A549 (cell line): ENCODE data around the gene INO80. TPM values are rescaled to one million over a fixed set of nuclear protein-coding genes. Genes with fewer than 3 reads are reported as not detected.

Experiments
- BHLHE40 ChIP-seq: IDR thresholded peaks from 2 replicates; pipeline ENCODE4 v1.6.1; 2012; ENCODE audit warnings: low read depth, low read length, inconsistent platforms
- CEBPB ChIP-seq, 2 experiments: fragments of >200 bp in 1 of 2; sonication (Bioruptor Twin) in 1 of 2; formaldehyde crosslinking in 1 of 2; IDR thresholded peaks; 2 replicates each; pipeline ENCODE4 v1.6.1; 2012 to 2016
- CTCF ChIP-seq: fragments of >200 bp; sonication (Bioruptor Twin); formaldehyde crosslinking; IDR thresholded peaks from 3 replicates; pipeline ENCODE4 v1.5.1; 2016
- E2F6 ChIP-seq: IDR thresholded peaks from 2 replicates; pipeline ENCODE4 v1.6.1; 2012; ENCODE audit warnings: low read depth, borderline replicate concordance
- EHF ChIP-seq: fragments of 250-450 bp; sonication (Bioruptor Pico); IDR thresholded peaks from 2 replicates; pipeline ENCODE4 v1.5.0; 2020; ENCODE audit warnings: mild to moderate bottlenecking
- EP300 ChIP-seq, 2 experiments: fragments of >200 bp; sonication (Bioruptor Twin); formaldehyde crosslinking; IDR thresholded peaks; 2 replicates in 1 of 2; 3 replicates in 1 of 2; pipeline ENCODE4 v1.6.1; 2016 to 2017
- ESRRA ChIP-seq: fragments of 150-350 bp; IDR thresholded peaks from 2 replicates; pipeline ENCODE4 v1.6.1; 2014; ENCODE audit warnings: mild to moderate bottlenecking, low read length, borderline replicate concordance
- FOSB ChIP-seq: fragments of 250-450 bp; sonication (Bioruptor Pico); IDR thresholded peaks from 2 replicates; pipeline ENCODE4 v1.5.0; 2020; ENCODE audit warnings: mild to moderate bottlenecking, moderate library complexity
- FOXS1 ChIP-seq: fragments of 250-450 bp; sonication (Bioruptor Pico); IDR thresholded peaks from 2 replicates; pipeline ENCODE4 v1.5.0; 2020; ENCODE audit warnings: mild to moderate bottlenecking, moderate library complexity
- GATA3 ChIP-seq: IDR thresholded peaks from 2 replicates; pipeline ENCODE4 v1.6.1; 2012; ENCODE audit warnings: borderline replicate concordance
- HEYL ChIP-seq: fragments of 250-450 bp; sonication (Bioruptor Pico); IDR thresholded peaks from 2 replicates; pipeline ENCODE4 v1.8.0; 2021; ENCODE audit warnings: mild to moderate bottlenecking, moderate library complexity
- JUNB ChIP-seq: fragments of >200 bp; sonication (Bioruptor Twin); formaldehyde crosslinking; IDR thresholded peaks from 2 replicates; pipeline ENCODE4 v1.6.1; 2016
- KDM5A ChIP-seq: fragments of 200-600 bp; sonication (generic); IDR thresholded peaks from 2 replicates; pipeline ENCODE4 v1.6.1; 2016; ENCODE audit warnings: antibody characterized with exemption, mild to moderate bottlenecking
- NFE2L2 ChIP-seq: fragments of 150-350 bp; conservative IDR thresholded peaks from 2 replicates; pipeline ENCODE4 v1.6.1; 2014; ENCODE audit warnings: low read length
- NPAS2 ChIP-seq: fragments of 250-450 bp; sonication (Bioruptor Pico); IDR thresholded peaks from 2 replicates; pipeline ENCODE4 v1.8.0; 2022; ENCODE audit warnings: mild to moderate bottlenecking, moderate library complexity, borderline replicate concordance
- NR3C1 ChIP-seq: fragments of >200 bp; sonication (Bioruptor Twin); formaldehyde crosslinking; IDR thresholded peaks from 3 replicates; pipeline ENCODE4 v1.6.1; 2017
- PHF8 ChIP-seq: fragments of 200-600 bp; sonication (generic); IDR thresholded peaks from 2 replicates; pipeline ENCODE4 v1.6.1; 2016; ENCODE audit warnings: low read depth, mild to moderate bottlenecking, antibody characterized with exemption, moderate library complexity, borderline replicate concordance
- POLR2A ChIP-seq: IDR thresholded peaks from 2 replicates; pipeline ENCODE4 v1.6.1; 2012; ENCODE audit warnings: mild to moderate bottlenecking, low read length
- RCOR1 ChIP-seq: fragments of 150-350 bp; IDR thresholded peaks from 2 replicates; pipeline ENCODE4 v1.6.1; 2014; ENCODE audit warnings: antibody characterized with exemption, low read length, low read depth
- REST ChIP-seq: fragments of 200-600 bp; sonication (generic); IDR thresholded peaks from 2 replicates; pipeline ENCODE4 v1.6.1; 2016; ENCODE audit warnings: antibody characterized with exemption, mild to moderate bottlenecking, moderate library complexity
- RNF2 ChIP-seq: fragments of 200-600 bp; sonication (generic); IDR thresholded peaks from 2 replicates; pipeline ENCODE4 v1.6.1; 2016; ENCODE audit warnings: low read depth, mild to moderate bottlenecking, antibody characterized with exemption, moderate library complexity, borderline replicate concordance
- USF2 ChIP-seq: fragments of 450-650 bp; IDR thresholded peaks from 2 replicates; pipeline ENCODE4 v1.6.1; 2014; ENCODE audit warnings: antibody characterized with exemption
- ZC3H11A ChIP-seq: fragments of 450-650 bp; IDR thresholded peaks from 2 replicates; pipeline ENCODE4 v1.6.1; 2014; ENCODE audit warnings: antibody characterized with exemption, mild to moderate bottlenecking
- ZSCAN20 ChIP-seq: fragments of 250-450 bp; sonication (Bioruptor Pico); IDR thresholded peaks from 2 replicates; pipeline ENCODE4 v1.8.0; 2022; ENCODE audit warnings: mild to moderate bottlenecking, moderate library complexity
- polyA plus RNA-seq, 4 experiments: library from polyadenylated mRNA; depleted of rRNA in 3 of 4; stranded (reverse); fragments of >200 nt; fragmentation: RNase III in 1 of 4; extraction: RNeasy Plus Mini Kit Qiagen cat#74134 plus additional on column Dnase treatment in 1 of 4; gene quantifications; 2 replicates in 3 of 4; 3 replicates in 1 of 4; pipeline ENCODE4 v1.2.3, GENCODE V29; 2011 to 2017
- TF ChIP-seq, protein P1 (sequence below): fragments of 250-450 bp; sonication (Bioruptor Pico); IDR thresholded peaks from 2 replicates; pipeline ENCODE4 v1.5.0; 2020; ENCODE audit warnings: low read depth, mild to moderate bottlenecking, moderate library complexity
- TF ChIP-seq, protein P2 (sequence below): IDR thresholded peaks from 2 replicates; pipeline ENCODE4 v1.6.1; 2012
- TF ChIP-seq, protein P3 (sequence below): IDR thresholded peaks from 2 replicates; pipeline ENCODE4 v1.6.1; 2012

Gene INO80
- polyA plus RNA-seq, 2 of the 4 experiments (the other 2 are of a cell fraction): 6.7 to 10.9 TPM

DNA sequence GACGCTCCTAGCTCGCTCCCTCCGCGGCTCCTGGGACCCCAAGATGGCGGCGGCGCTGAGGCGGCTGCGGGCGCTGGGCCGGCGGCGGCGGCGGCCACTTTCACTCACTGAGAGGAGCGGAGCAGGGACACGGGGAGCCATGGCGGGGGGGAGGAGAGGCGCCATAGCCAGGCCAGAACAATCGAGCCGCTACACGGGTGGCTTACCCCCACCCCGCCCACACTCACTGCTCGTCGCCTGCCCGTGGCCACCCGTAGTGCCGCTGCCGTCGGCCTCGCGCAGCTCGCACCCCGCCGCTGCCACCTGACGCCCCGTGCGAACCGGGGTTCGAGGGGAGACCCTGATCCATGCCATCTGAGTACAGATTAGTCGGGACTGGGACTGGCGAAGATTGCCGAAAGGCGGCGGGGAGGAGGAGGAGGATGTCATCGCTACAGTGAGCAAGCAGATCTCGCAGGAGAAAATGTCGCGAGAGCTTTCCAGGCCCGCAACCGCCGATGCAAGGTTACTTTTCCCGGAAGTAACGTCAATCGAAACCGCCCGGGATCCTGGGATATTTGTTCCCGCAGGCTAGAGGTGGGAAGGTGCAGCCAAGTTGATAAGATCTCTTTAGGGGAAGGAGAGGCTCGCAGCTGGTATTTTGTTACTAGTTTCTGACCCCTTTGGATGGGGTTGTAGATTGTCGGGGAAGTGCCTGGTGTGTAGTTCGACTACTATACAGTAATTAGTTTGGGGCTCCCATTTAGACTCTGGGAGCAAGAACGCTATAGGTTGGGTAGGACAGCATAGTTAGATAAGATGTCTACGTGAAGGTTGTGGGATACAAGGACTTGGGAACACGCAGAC, at the start of gene INO80 (continued):
- no peak for TF ChIP-seq USF2
- TF ChIP-seq E2F6: no peak
- TF ChIP-seq ZC3H11A: no peak
- no peak for TF ChIP-seq ZSCAN20
- no peak for TF ChIP-seq EHF (CRISPR knock-in tag)
- TF ChIP-seq, protein P1, sequence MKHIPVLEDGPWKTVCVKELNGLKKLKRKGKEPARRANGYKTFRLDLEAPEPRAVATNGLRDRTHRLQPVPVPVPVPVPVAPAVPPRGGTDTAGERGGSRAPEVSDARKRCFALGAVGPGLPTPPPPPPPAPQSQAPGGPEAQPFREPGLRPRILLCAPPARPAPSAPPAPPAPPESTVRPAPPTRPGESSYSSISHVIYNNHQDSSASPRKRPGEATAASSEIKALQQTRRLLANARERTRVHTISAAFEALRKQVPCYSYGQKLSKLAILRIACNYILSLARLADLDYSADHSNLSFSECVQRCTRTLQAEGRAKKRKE: no peak
- TF ChIP-seq NR3C1: no peak
- TF ChIP-seq GATA3: peak; percentile 61
- no peak for TF ChIP-seq FOXS1 (CRISPR knock-in tag)
- no peak for TF ChIP-seq CTCF
- no peak for TF ChIP-seq RCOR1
- no peak for TF ChIP-seq JUNB
- TF ChIP-seq FOSB (CRISPR knock-in tag): no peak
- no peak for TF ChIP-seq RNF2
- TF ChIP-seq EP300 (IDR thresholded peaks at IDR 0.05): no peak
- TF ChIP-seq BHLHE40: no peak
- TF ChIP-seq, protein P2, sequence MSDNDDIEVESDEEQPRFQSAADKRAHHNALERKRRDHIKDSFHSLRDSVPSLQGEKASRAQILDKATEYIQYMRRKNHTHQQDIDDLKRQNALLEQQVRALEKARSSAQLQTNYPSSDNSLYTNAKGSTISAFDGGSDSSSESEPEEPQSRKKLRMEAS: peak; percentile 65; the same call in 1 of the 2 replicates
- TF ChIP-seq ESRRA: no peak
- peak; percentile 26 for TF ChIP-seq POLR2A
- TF ChIP-seq PHF8: peak; percentile 57; the same call in 1 of the 2 replicates
- TF ChIP-seq NPAS2 (CRISPR knock-in tag): no peak
- peak in 1 of 2 experiments; percentile 21; a peak in 1 of 4 replicates for TF ChIP-seq CEBPB (IDR thresholded peaks at IDR 0.05)
- TF ChIP-seq KDM5A: no peak
- peak; percentile 42; the same call in 1 of the 2 replicates for TF ChIP-seq NFE2L2
- no peak for TF ChIP-seq HEYL (CRISPR knock-in tag)
- TF ChIP-seq REST: peak; percentile 55
- TF ChIP-seq, protein P3, sequence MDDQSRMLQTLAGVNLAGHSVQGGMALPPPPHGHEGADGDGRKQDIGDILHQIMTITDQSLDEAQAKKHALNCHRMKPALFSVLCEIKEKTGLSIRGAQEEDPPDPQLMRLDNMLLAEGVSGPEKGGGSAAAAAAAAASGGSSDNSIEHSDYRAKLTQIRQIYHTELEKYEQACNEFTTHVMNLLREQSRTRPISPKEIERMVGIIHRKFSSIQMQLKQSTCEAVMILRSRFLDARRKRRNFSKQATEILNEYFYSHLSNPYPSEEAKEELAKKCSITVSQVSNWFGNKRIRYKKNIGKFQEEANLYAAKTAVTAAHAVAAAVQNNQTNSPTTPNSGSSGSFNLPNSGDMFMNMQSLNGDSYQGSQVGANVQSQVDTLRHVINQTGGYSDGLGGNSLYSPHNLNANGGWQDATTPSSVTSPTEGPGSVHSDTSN: no peak
